Measurements from ENCODE around the gene CCDC8. TPM values are rescaled to one million over a fixed set of nuclear protein-coding genes. Genes with fewer than 3 reads are reported as not detected.

CCDC8 gene
- total RNA-seq, 6 donors from 2014 or later: 6.0 to 14.3 (median 8.3) TPM

DNA sequence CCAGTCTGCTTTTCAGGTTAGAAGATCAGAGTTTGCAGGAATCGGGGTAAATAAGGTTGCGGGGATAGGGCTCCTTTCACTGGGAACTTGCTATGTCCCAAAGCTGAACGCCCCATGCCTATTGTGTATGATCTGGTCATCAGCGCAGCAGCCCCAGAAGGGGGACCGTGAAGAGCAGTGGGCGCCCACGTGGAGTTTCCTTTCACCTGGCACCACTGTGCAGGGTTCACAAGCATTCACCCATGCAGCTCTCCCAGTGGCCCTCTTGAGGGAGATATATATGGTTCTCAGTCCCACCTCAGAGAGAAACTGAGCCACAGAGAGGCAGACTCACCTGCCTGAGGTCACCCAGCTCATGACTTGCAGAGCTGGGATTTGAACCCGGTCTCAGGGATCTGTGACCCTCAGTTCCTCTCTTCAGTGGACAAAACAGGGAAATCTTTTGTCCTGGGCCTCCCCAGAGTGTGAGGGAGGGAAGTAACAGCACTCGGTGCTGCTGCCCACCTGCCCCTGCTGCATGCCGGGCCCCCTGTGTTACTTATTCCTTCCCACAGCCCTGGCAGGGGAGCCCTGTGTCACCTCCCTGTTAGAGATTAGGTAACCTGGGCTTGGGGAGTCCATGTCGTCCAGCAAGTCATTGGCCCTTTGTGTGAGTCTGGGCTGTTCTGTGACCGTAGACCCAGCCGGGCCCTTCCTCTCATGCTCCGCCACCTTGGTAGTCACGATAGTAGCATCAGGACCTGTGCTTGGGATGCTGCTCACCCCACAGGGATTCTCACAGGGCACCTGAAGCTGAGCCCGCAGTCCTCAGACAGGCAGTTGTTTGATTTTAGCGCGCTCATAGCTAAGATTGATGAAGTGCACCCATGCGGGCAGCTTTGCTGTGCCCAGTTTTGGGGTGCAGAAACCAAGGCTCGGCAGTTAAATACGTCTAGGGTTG lies 38.6 kb downstream of the CCDC8 start:
- DNase-seq (peak in 1 of 2 donors; percentile 29), ATAC-seq (ENCODE audit: low FRiP score in 2 of 2) (no peak)
- peaks cover 2 to 44% (median 22%) of the 10 kb centered on the region in 4 donors for H3K36me3 ChIP-seq
- peaks cover 21 to 36% (median 28%) of the 10 kb centered on the region in 4 donors for H3K4me1 ChIP-seq
- TF ChIP-seq EP300 (IDR thresholded peaks at IDR 0.05) (no peak), POLR2A (IDR thresholded peaks at IDR 0.05) (no peak), POLR2AphosphoS5 (IDR thresholded peaks at IDR 0.05) (no peak)
- TF ChIP-seq, protein P1, sequence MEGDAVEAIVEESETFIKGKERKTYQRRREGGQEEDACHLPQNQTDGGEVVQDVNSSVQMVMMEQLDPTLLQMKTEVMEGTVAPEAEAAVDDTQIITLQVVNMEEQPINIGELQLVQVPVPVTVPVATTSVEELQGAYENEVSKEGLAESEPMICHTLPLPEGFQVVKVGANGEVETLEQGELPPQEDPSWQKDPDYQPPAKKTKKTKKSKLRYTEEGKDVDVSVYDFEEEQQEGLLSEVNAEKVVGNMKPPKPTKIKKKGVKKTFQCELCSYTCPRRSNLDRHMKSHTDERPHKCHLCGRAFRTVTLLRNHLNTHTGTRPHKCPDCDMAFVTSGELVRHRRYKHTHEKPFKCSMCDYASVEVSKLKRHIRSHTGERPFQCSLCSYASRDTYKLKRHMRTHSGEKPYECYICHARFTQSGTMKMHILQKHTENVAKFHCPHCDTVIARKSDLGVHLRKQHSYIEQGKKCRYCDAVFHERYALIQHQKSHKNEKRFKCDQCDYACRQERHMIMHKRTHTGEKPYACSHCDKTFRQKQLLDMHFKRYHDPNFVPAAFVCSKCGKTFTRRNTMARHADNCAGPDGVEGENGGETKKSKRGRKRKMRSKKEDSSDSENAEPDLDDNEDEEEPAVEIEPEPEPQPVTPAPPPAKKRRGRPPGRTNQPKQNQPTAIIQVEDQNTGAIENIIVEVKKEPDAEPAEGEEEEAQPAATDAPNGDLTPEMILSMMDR (IDR thresholded peaks at IDR 0.05): no peak
- H3K27ac ChIP-seq: peak overlapping the region; percentile 65 to 81 (median 73)
- 89 to 93% methylated on average over 15 to 21 of the region's 21 CpGs for WGBS, 2 donors
- H3K9me3 ChIP-seq: no peaks in the 10 kb centered on the region
- no peak overlapping the region for H3K4me3 ChIP-seq
- H3K27me3 ChIP-seq: no peaks in the 10 kb centered on the region

- peaks cover 2 to 33% (median 21%) of the 10 kb centered on the region in 4 donors for H3K36me3 ChIP-seq
- peak overlapping the region; percentile 65 to 81 (median 73) for H3K27ac ChIP-seq
- DNase-seq: peak; percentile 92 to 96
- peak; percentile 58 to 89 for ATAC-seq (ENCODE audit: low FRiP score in 2 of 2)
- no peaks in the 10 kb centered on the region for H3K9me3 ChIP-seq
- WGBS, 2 donors: 32 to 42% methylated on average over 11 to 16 of the region's 17 CpGs
- peaks cover 21 to 36% (median 28%) of the 10 kb centered on the region in 4 donors for H3K4me1 ChIP-seq
- TF ChIP-seq POLR2A (IDR thresholded peaks at IDR 0.05): no peak
- peak in 1 of 2 donors; percentile 37 for TF ChIP-seq POLR2AphosphoS5 (IDR thresholded peaks at IDR 0.05)
- no peaks in the 10 kb centered on the region for H3K27me3 ChIP-seq
- no peak overlapping the region for H3K4me3 ChIP-seq
Observed at GRCh38 chr19:46373491-46374359, 39.6 kb downstream of the CCDC8 start.

GRCh38 chr19:46372901-46373490 lies 40.4 kb downstream of the CCDC8 start:
- WGBS, 2 donors: 65 to 71% methylated on average over 6 to 11 of the region's 11 CpGs
- ATAC-seq (ENCODE audit: low FRiP score in 2 of 2): no peak
- no peak overlapping the region for H3K4me3 ChIP-seq
- no peaks in the 10 kb centered on the region for H3K9me3 ChIP-seq
- peaks cover 2 to 34% (median 21%) of the 10 kb centered on the region in 4 donors for H3K36me3 ChIP-seq
- H3K27ac ChIP-seq: peak overlapping the region; percentile 65 to 81 (median 73)
- peaks cover 21 to 36% (median 28%) of the 10 kb centered on the region in 4 donors for H3K4me1 ChIP-seq
- H3K27me3 ChIP-seq: no peaks in the 10 kb centered on the region
- peak in 1 of 2 donors; percentile 30 for DNase-seq
- no peak for TF ChIP-seq POLR2A (IDR thresholded peaks at IDR 0.05)
- TF ChIP-seq, protein P1 (IDR thresholded peaks at IDR 0.05): peak in 3 of 6 experiments; percentile 19 to 21 (median 20)

GRCh38 chr19:46371371-46371901 lies 41.9 kb downstream of the CCDC8 start:
- 62 to 85% methylated on average over 9 to 10 of the region's 10 CpGs for WGBS, 2 donors
- peak overlapping the region in 1 of 4 donors; percentile 13 for H3K27ac ChIP-seq
- DNase-seq: no peak

GRCh38 chr19:46369817-46370216 lies 43.5 kb downstream of the CCDC8 start:
- Histone ChIP-seq H3K9me3 (no peaks in the 10 kb centered on the region), H3K27me3 (no peaks in the 10 kb centered on the region), H3K4me1 (peaks cover 21 to 36% (median 28%) of the 10 kb centered on the region in 4 donors), H3K4me3 (no peak overlapping the region), H3K27ac (no peak overlapping the region), H3K36me3 (peaks cover 0 to 36% (median 13%) of the 10 kb centered on the region in 4 donors)
- ATAC-seq (ENCODE audit: low FRiP score in 2 of 2) (no peak), DNase-seq (no peak)
- 95 to 96% methylated on average over 7 of the region's 7 CpGs for WGBS, 2 donors
- TF ChIP-seq EP300 (IDR thresholded peaks at IDR 0.05): no peak
- no peak for TF ChIP-seq POLR2A (IDR thresholded peaks at IDR 0.05)
- no peak for TF ChIP-seq POLR2AphosphoS5 (IDR thresholded peaks at IDR 0.05)
- TF ChIP-seq, protein P1 (IDR thresholded peaks at IDR 0.05): no peak

More at GRCh38 chr19:46371371-46371901, 41.9 kb downstream of the CCDC8 start:
- peaks cover 2 to 32% (median 11%) of the 10 kb centered on the region in 4 donors for H3K36me3 ChIP-seq
- no peak for ATAC-seq (ENCODE audit: low FRiP score in 2 of 2)
- no peaks in the 10 kb centered on the region for H3K9me3 ChIP-seq
- peaks cover 21 to 36% (median 28%) of the 10 kb centered on the region in 4 donors for H3K4me1 ChIP-seq
- H3K4me3 ChIP-seq: no peak overlapping the region
- no peak for TF ChIP-seq EP300 (IDR thresholded peaks at IDR 0.05)
- H3K27me3 ChIP-seq: no peaks in the 10 kb centered on the region

All from upper lobe of left lung (tissue), 6 donors.